Stimulated activated CD4-positive, alpha-beta T cell treated with anti-CD3 and anti-CD28 coated beads, Interleukin-2, amount 100 ng/mL, for 24 hours (primary cell): Measurements from ENCODE around the gene ECE1.

Experiments used
- DNase-seq, 2 donors: peaks; one replicate each; pipeline ENCODE4 v3.0.0-alpha.2; 2020

ECE1 gene

DNA sequence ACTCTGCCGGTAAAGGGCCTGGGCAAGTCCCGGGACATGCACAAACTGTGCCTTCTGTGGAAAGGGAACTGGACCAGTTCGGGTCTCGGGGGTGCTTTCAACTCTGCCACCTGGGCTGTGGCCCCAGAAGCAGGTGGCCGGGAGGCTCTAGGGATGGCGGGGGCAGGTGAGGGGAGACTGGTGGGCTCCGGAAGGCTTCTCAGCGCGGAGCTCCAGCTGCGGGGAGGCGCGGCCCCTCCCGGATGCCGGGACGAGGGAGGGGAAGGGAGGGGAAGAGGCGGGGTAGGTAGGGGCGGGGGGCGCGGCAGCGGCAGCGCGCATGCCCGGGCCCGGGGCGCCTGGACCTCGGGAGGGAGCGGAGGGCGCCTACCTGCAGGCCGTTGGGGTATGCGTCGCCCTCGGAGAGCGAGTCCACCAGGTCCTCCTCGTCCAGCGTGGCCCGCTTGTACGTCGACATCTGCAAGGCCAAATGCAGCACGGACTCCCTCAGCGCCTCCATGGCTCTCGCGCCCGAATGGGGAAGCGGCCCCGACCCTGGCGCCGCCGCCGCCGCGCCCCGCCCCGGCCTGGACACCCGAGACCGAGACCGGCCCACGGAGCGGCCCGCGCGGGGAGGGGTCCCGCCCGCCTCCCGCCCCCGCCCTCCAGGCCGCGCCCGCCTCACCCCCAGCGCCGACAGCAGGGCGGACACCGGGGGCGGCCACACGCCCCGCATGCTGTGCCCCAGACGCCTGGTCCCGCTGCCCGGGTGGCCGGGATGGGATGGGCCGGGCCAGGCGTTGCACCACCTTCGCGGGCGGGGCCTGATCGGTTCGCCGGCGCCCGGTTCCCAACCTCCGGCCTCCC, at the start of gene ECE1:
TSS of gene ECE1 (minus strand) at position 764 of the 846 bp plus-strand sequence. CDS start at position 715, 49 bp downstream.
- DNase-seq, result peak; percentile 44 to 59

- DNase-seq, result no peak
Observed at GRCh38 chr1:21339356-21340229, 49.3 kb upstream of the ECE1 start.

- DNase-seq, result no peak
Observed at GRCh38 chr1:21338573-21339355, 48.5 kb upstream of the ECE1 start.

- DNase-seq, result no peak
Observed at GRCh38 chr1:21337928-21338572, 47.8 kb upstream of the ECE1 start.

DNA sequence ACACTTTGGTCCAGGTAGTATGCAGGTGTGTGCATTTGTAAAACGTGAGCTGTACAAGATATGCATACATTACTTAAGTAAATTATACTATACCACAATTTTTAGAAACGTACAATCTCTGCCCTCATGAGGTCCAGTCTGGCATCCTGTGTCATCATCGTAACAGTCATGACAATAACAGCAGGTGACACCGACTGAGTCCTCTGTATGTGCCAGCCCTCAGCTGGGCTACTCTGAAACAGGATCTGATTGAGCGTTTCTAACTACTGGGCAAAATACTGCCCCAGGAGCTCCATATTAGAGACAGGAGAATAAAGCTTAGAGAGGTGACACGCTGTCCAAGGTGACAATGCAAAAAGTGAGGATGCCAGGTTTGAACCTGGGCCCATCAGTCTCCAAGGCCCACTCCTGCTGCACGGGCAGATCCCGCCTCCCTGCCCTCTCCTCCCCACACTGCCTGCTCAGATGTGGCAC, 47.2 kb upstream of the ECE1 start:
- DNase-seq, result no peak

DNA sequence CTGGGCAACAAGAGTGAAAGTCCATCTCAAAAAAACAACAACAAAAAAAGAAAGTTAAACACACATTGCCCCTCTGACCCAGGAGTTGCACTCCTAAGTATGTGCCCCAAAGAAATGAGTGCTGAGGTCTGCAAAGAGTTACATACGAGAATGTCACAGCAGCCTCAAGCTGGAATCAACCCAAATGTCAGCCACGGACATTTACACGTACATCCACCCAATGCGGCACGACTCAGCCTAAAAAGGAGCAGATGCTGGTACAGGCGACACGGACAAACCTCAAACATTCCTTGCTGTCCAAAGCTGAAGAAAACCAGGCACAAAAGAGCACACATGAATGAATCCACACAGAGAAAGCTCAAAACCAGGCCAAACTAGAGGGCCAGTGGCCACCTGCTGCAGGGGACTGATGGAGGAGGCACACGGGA, 46.8 kb upstream of the ECE1 start:
- DNase-seq, result no peak

GRCh38 chr1:21335750-21336224, 45.5 kb upstream of the ECE1 start:
- DNase-seq, result no peak

- no peak for DNase-seq
Observed at GRCh38 chr1:21335088-21335691, 44.9 kb upstream of the ECE1 start.

GRCh38 chr1:21334214-21335087, 44.2 kb upstream of the ECE1 start:
- DNase-seq, result peak; percentile 71 to 76

GRCh38 chr1:21333824-21334213, 43.6 kb upstream of the ECE1 start:
- DNase-seq, result no peak

GRCh38 chr1:21332554-21333311, 42.5 kb upstream of the ECE1 start:
- DNase-seq, result no peak

DNA sequence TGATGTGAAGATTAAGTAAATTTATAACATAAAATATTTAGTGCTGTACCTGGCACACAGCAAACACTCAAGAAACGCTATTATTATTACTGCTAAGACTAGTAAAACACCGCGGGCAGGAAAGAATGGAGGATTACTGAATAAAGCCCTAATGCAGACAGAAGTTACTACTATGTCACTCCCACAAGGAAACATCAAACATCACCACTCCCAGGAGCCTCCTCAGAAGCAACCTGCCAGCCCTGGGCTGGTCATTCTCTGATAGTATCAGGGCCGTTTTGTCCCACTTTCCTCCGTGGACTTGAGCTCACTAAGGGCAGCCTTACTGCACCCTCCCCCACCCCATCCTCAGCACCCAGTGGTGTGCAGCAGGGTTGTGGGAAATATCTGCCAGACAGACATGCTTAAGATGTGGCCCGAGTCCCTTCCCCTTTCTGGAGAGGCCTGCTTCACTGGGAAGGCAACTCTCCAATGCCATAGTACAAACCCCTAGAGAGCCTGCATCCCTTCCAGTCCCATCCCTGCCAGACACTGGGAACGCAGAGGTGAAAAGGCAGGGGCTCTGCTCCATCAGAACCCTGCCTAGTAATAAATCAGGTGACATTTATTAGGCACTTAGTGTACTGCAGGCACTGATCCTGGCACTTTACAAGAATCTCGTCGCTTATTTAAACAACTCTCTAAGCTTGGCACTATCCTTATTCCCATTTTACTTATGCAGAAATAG, 41.7 kb upstream of the ECE1 start:
- DNase-seq, result no peak

DNA sequence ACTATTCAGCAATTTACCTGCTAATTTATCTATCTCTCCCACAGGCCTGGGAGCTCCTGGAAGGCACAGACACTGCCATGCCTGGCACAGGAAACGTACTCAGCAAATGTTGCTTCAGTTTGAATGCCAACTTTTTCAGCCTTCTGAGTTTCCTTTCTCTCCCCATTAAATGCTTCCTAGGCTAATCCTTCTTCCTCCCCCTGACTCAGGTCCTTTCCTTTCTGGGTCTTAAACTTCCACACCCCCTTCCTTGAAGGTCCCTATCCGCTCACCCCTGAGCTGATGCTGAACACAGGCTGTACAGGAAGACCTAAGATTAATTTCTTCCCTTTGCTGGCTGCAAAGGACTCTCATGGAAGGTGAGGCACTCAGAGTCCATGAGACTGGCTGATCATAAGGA, 40.3 kb upstream of the ECE1 start:
- no peak for DNase-seq

GRCh38 chr1:21329209-21329844, 39.1 kb upstream of the ECE1 start:
- DNase-seq, result no peak

DNA sequence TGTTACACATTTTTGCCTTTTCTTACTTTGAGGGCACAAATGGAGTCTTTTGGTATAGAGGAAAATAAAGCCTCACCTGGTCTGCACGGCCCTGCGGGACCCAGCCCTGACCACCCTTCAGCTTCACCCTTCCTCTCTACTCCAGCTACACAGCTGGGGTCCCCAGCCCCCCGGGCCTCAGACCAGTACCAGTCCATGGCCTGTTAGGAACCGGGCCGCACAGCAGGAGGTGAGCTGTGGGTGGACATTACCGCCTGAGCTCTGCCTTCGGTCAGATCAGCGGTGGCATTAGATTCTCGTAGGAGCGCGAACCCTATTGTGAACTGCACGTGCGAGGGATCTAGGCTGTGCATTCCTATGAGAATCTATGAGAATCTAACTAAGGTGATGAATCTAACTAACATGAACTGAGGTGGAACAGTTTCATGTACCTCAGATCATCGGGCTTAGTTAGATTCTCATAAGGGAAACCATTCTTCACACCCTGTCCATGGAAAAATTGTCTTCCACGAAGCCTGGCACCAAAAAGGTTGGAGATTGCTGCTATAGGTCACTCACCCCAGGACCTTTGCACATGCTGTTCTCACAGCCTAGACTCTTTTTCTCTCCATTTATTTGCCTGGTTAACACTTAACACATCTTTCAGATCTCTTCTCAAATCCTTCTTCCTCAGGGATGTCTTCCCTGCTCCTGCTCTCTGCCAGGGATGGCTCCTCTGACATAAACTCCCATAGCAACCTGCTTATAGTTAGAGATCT, 37.5 kb upstream of the ECE1 start:
- no peak for DNase-seq

DNA sequence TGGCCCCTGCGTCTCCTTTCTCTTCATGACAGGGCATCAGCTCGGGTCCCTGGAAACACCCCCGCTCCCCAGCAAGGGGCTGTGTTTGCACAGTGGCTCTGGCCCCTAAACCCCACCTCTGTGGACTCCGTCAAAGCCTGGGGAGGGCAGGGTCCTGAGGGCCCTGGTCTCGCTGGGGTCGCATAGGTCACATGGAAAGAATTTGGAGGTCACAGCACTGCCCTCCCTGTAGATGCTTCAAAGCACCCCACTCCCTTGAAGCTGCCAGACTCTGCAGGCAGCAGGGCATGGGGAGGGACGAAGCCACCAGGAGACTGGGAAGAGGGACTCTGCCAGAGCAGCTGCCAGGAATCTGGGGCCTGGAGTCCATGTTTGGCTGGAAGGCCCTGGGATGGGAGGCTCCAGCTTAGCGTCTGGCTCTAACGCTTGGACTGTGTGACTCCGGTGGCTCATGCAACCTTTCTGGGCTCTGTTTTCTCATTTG, 36.6 kb upstream of the ECE1 start:
- no peak for DNase-seq

GRCh38 chr1:21325731-21326387, 35.6 kb upstream of the ECE1 start:
- no peak for DNase-seq
